GM21526 (cell line): ENCODE data around the gene SYT14.
"Not testable (repeated sequence)": the region's sequence is repeated elsewhere in the genome, so short reads cannot be mapped to it uniquely, and the experiment has no call there.

Experiments
- ATAC-seq: cut with Tn5 transposase; IDR thresholded peaks from one replicate; pipeline ENCODE4 v1.9.1; 2021; ENCODE audit warnings: moderate library complexity; ENCODE audit not compliant: unreplicated experiment, low FRiP score

SYT14 gene

GRCh38 chr1:209931141-209931540 lies 6.9 kb upstream of the SYT14 start:
- no peak for ATAC-seq

- no peak for ATAC-seq
Measured at GRCh38 chr1:209936125-209936524, 1.9 kb upstream of the SYT14 start.

- ATAC-seq: no peak
Measured at GRCh38 chr1:209945377-209945776, 7.4 kb downstream of the SYT14 start.

GRCh38 chr1:209948155-209948554 lies 10.1 kb downstream of the SYT14 start:
- no peak for ATAC-seq

GRCh38 chr1:209956116-209956515 lies 18.1 kb downstream of the SYT14 start:
- no peak for ATAC-seq

GRCh38 chr1:209959623-209960022 lies 21.6 kb downstream of the SYT14 start:
- no peak for ATAC-seq

- ATAC-seq: no peak
Measured at GRCh38 chr1:209960926-209961325, 22.9 kb downstream of the SYT14 start.

GRCh38 chr1:209962388-209962787 lies 24.4 kb downstream of the SYT14 start:
- ATAC-seq: no peak

GRCh38 chr1:209962856-209963255 lies 24.8 kb downstream of the SYT14 start:
- ATAC-seq: no peak

GRCh38 chr1:209965996-209966395 lies 28.0 kb downstream of the SYT14 start:
- ATAC-seq: no peak

- ATAC-seq: not testable (repeated sequence)
Measured at GRCh38 chr1:209978721-209979120, 40.7 kb downstream of the SYT14 start.

- no peak for ATAC-seq
Measured at GRCh38 chr1:209983953-209984352, 45.9 kb downstream of the SYT14 start.

GRCh38 chr1:209985002-209985401 lies 47.0 kb downstream of the SYT14 start:
- no peak for ATAC-seq

- ATAC-seq: no peak
Measured at GRCh38 chr1:209988706-209989105, 50.7 kb downstream of the SYT14 start.

GRCh38 chr1:209989525-209989924 lies 51.5 kb downstream of the SYT14 start:
- ATAC-seq: no peak

GRCh38 chr1:209993061-209993830 lies 55.2 kb downstream of the SYT14 start:
- no peak for ATAC-seq

GRCh38 chr1:209996348-209996747 lies 58.3 kb downstream of the SYT14 start:
- no peak for ATAC-seq

GRCh38 chr1:209999005-209999404 lies 61.0 kb downstream of the SYT14 start:
- no peak for ATAC-seq

GRCh38 chr1:210001751-210002150 lies 63.7 kb downstream of the SYT14 start:
- ATAC-seq: no peak

GRCh38 chr1:210003501-210003900 lies 65.5 kb downstream of the SYT14 start:
- ATAC-seq: no peak

- no peak for ATAC-seq
Measured at GRCh38 chr1:210010161-210010560, 72.1 kb downstream of the SYT14 start.

- no peak for ATAC-seq
Measured at GRCh38 chr1:210021145-210021860, 83.3 kb downstream of the SYT14 start.
